GM18502 (cell line): ENCODE results near the gene PPP1R3F.

ENCODE experiments used
- ATAC-seq: cut with Tn5 transposase; IDR thresholded peaks from one replicate; pipeline ENCODE4 v1.9.1; 2021; ENCODE audit warnings: mild to moderate bottlenecking; ENCODE audit not compliant: unreplicated experiment, poor library complexity

Gene PPP1R3F

GRCh38 chrX:49269767-49270248 lies at the start of gene PPP1R3F:
TSS of gene PPP1R3F (plus strand) at chrX:49269793. CDS start at chrX:49269870, 77 bp downstream.
- ATAC-seq: peak; percentile 25

- ATAC-seq: no peak
Measured at GRCh38 chrX:49220100-49220499, 49.5 kb upstream of the PPP1R3F start.

- no peak for ATAC-seq
Measured at GRCh38 chrX:49221868-49222267, 47.7 kb upstream of the PPP1R3F start.

GRCh38 chrX:49225858-49226257 lies 43.7 kb upstream of the PPP1R3F start:
- ATAC-seq: no peak

GRCh38 chrX:49226946-49227345 lies 42.6 kb upstream of the PPP1R3F start:
- ATAC-seq: no peak

- no peak for ATAC-seq
Measured at GRCh38 chrX:49227726-49228125, 41.9 kb upstream of the PPP1R3F start.

GRCh38 chrX:49228185-49228584 lies 41.4 kb upstream of the PPP1R3F start:
- ATAC-seq: no peak

GRCh38 chrX:49230500-49231232 lies 38.9 kb upstream of the PPP1R3F start:
- peak; percentile 76 for ATAC-seq

GRCh38 chrX:49231333-49232000 lies 38.1 kb upstream of the PPP1R3F start:
- no peak for ATAC-seq

- ATAC-seq: no peak
Measured at GRCh38 chrX:49232525-49232924, 37.1 kb upstream of the PPP1R3F start.

- no peak for ATAC-seq
Measured at GRCh38 chrX:49233176-49233575, 36.4 kb upstream of the PPP1R3F start, which contains the start of gene CACNA1F. TSS of gene CACNA1F (minus strand) at chrX:49233340. CDS start at chrX:49233309, 31 bp downstream.

GRCh38 chrX:49233887-49234555 lies 35.6 kb upstream of the PPP1R3F start:
- no peak for ATAC-seq

- no peak for ATAC-seq
Measured at GRCh38 chrX:49237060-49237459, 32.5 kb upstream of the PPP1R3F start.

GRCh38 chrX:49238735-49239134 lies 30.9 kb upstream of the PPP1R3F start:
- ATAC-seq: no peak

GRCh38 chrX:49242545-49243066 lies 27.0 kb upstream of the PPP1R3F start:
- ATAC-seq: no peak

- ATAC-seq: no peak
Measured at GRCh38 chrX:49243166-49243565, 26.4 kb upstream of the PPP1R3F start.

- ATAC-seq: no peak
Measured at GRCh38 chrX:49244207-49244606, 25.4 kb upstream of the PPP1R3F start.

GRCh38 chrX:49246541-49246940 lies 23.1 kb upstream of the PPP1R3F start:
- ATAC-seq: no peak

GRCh38 chrX:49247346-49247745 lies 22.2 kb upstream of the PPP1R3F start:
- ATAC-seq: no peak

- no peak for ATAC-seq
Measured at GRCh38 chrX:49247916-49248811, 21.4 kb upstream of the PPP1R3F start.
